ENCODE data around the gene ADH1B. TPM values are rescaled to one million over a fixed set of nuclear protein-coding genes. Genes with fewer than 3 reads are reported as not detected.

The ADH1B gene
- total RNA-seq, 3 donors from 2014 or later (not counting 1 experiment from before 2014, with no cell fraction given): not detected

- no peaks in the 10 kb centered on the region for H3K36me3 ChIP-seq (ENCODE audit: control insufficient read depth, insufficient read depth, low read length)
- no peaks in the 10 kb centered on the region for H3K9me3 Mint-ChIP-seq
- no peak for TF ChIP-seq CTCF (IDR thresholded peaks at IDR 0.05)
Observed at GRCh38 chr4:99361899-99362275, 40.7 kb upstream of the ADH1B start.

DNA sequence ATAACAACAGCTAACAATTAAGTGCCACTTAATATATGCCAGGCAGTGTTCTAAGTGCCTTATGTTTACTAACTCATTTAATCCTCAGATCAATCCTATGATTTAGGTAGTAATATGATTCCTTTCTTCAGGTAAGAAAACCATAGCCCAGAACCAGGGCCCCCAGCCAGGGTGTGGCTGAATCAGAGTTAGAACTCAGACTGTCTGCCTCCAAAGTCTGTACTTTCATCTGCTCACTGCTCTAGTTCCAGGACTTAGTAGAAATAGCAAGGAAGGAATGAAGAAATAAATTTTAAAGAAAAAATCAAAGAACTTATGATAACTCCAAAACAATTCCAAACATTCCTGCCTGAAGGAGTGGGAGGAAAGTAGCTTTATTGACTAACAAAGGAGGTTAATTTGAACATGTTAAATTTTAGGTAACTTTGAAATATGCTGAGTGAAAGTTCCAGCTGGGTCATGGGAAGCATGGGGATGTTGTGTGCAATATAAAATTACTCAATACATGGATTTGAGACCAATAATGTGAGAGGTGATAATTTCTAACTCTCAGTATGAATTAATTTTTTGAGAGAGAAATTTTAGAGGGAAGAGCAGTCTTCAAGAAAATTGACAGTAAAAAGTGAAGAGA, 40.2 kb upstream of the ADH1B start:
- Mint-ChIP-seq H3K9me3 (no peaks in the 10 kb centered on the region), H3K27me3 (ENCODE audit: low read depth in 2 of 2) (no peaks in the 10 kb centered on the region), H3K27ac (no peak overlapping the region), H3K4me1 (peaks cover 4 to 5% of the 10 kb centered on the region in 2 donors), H3K4me3 (no peak overlapping the region), H3K36me3 (no peaks in the 10 kb centered on the region)
- intact Hi-C loops (cut with micrococcal nuclease): no loop called here
- H3K4me3 ChIP-seq (ENCODE audit: low read length): no peak overlapping the region
- TF ChIP-seq CTCF (IDR thresholded peaks at IDR 0.05): no peak
- H3K36me3 ChIP-seq (ENCODE audit: control insufficient read depth, insufficient read depth, low read length): no peaks in the 10 kb centered on the region
- DNase-seq (no peak), ATAC-seq (no peak)
- H3K27ac ChIP-seq (ENCODE audit: low read length): no peak overlapping the region
- peaks cover under 1% of the 10 kb centered on the region for H3K4me1 ChIP-seq (ENCODE audit: control insufficient read depth, insufficient read depth, low read length)
- H3K27me3 ChIP-seq (ENCODE audit: control insufficient read depth, insufficient read depth, low read length): no peaks in the 10 kb centered on the region
- H3K9me3 ChIP-seq (ENCODE audit: control insufficient read depth, insufficient read depth, low read length): no peaks in the 10 kb centered on the region

More at GRCh38 chr4:99361899-99362275, 40.7 kb upstream of the ADH1B start:
- no peaks in the 10 kb centered on the region for H3K9me3 ChIP-seq (ENCODE audit: control insufficient read depth, insufficient read depth, low read length)
- no peak overlapping the region for H3K4me3 ChIP-seq (ENCODE audit: low read length)
- DNase-seq (no peak), ATAC-seq (no peak)
- Mint-ChIP-seq H3K27me3 (ENCODE audit: low read depth in 2 of 2) (no peaks in the 10 kb centered on the region), H3K4me3 (no peak overlapping the region), H3K36me3 (no peaks in the 10 kb centered on the region), H3K27ac (no peak overlapping the region), H3K4me1 (no peaks in the 10 kb centered on the region)
- H3K27ac ChIP-seq (ENCODE audit: low read length): no peak overlapping the region
- H3K27me3 ChIP-seq (ENCODE audit: control insufficient read depth, insufficient read depth, low read length): no peaks in the 10 kb centered on the region
- intact Hi-C loops (cut with micrococcal nuclease): no loop called here
- no peaks in the 10 kb centered on the region for H3K4me1 ChIP-seq (ENCODE audit: control insufficient read depth, insufficient read depth, low read length)

- Mint-ChIP-seq H3K36me3 (no peaks in the 10 kb centered on the region), H3K4me3 (no peak overlapping the region), H3K9me3 (peaks cover 0 to 3% of the 10 kb centered on the region in 2 donors), H3K4me1 (peaks cover 11 to 15% of the 10 kb centered on the region in 2 donors), H3K27me3 (ENCODE audit: low read depth in 2 of 2) (no peaks in the 10 kb centered on the region), H3K27ac (no peak overlapping the region)
- H3K27ac ChIP-seq (ENCODE audit: low read length): no peak overlapping the region
- DNase-seq (no peak), ATAC-seq (no peak)
- H3K4me1 ChIP-seq (ENCODE audit: control insufficient read depth, insufficient read depth, low read length): peaks cover 3% of the 10 kb centered on the region
- no peak for TF ChIP-seq CTCF (IDR thresholded peaks at IDR 0.05)
- H3K36me3 ChIP-seq (ENCODE audit: control insufficient read depth, insufficient read depth, low read length): no peaks in the 10 kb centered on the region
- H3K9me3 ChIP-seq (ENCODE audit: control insufficient read depth, insufficient read depth, low read length): no peaks in the 10 kb centered on the region
- H3K4me3 ChIP-seq (ENCODE audit: low read length): no peak overlapping the region
- WGBS (ENCODE audit: insufficient coverage): 86% methylated on average over 27 of the region's 27 CpGs
- no peaks in the 10 kb centered on the region for H3K27me3 ChIP-seq (ENCODE audit: control insufficient read depth, insufficient read depth, low read length)
- intact Hi-C loops (cut with micrococcal nuclease): no loop called here
Observed at GRCh38 chr4:99359480-99360204, 38.4 kb upstream of the ADH1B start.
